LNCaP clone FGC (cell line): ENCODE measurements around the gene MFAP4.

Source experiments
- DNase-seq: peaks from one replicate; pipeline ENCODE4 v3.0.0-alpha.2; 2011; ENCODE audit warnings: low read depth
- H3K4me3 ChIP-seq: 2 replicates; pipeline ENCODE4 v1.5.1; 2011; ENCODE audit warnings: mild to moderate bottlenecking, low read depth, low read length, control low read depth
- TF ChIP-seq, protein P1 (sequence below): IDR thresholded peaks from 2 replicates; pipeline ENCODE4 v1.5.1; 2012; ENCODE audit warnings: mild to moderate bottlenecking; ENCODE audit not compliant: control insufficient read depth, insufficient read depth; ENCODE audit errors: extremely low read depth

Gene MFAP4

DNA sequence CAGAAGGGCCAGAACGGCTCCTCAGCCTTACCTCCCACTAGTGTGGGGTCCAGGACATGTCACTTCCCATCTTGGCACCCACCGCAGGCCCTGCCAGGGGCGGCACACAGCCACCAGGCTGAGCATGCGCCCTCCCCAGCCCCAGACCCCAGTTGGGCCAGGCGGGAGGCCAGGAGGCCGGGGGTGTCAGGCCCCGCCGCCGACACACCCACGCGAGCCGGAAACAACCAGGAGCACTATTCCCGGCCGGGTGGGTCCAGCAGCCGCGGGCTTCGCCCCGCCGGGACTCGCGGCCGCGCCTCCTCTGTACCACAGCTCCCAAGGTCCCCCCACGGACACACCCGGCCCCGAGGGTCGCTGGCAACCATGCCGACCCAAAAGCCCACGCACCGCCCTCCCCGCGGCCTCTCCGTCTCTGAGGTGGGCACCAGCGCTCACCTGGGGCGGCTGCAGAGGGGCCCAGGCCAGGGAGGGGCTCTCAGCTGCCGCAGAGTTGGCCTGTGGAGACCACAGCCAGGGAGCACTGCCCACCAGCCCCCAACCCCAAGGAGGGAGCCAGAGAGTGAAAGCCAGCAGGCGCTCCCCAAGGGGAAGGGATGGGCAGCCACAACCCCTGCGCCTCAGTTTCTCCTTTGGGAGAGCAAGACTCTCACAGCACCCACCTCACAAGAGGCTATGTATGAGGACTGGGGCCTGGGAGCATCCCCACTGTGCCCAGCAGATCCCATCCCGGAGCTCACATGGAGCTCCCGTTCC is 42.5 kb downstream of the MFAP4 start:
- no peak for DNase-seq
- TF ChIP-seq, protein P1, sequence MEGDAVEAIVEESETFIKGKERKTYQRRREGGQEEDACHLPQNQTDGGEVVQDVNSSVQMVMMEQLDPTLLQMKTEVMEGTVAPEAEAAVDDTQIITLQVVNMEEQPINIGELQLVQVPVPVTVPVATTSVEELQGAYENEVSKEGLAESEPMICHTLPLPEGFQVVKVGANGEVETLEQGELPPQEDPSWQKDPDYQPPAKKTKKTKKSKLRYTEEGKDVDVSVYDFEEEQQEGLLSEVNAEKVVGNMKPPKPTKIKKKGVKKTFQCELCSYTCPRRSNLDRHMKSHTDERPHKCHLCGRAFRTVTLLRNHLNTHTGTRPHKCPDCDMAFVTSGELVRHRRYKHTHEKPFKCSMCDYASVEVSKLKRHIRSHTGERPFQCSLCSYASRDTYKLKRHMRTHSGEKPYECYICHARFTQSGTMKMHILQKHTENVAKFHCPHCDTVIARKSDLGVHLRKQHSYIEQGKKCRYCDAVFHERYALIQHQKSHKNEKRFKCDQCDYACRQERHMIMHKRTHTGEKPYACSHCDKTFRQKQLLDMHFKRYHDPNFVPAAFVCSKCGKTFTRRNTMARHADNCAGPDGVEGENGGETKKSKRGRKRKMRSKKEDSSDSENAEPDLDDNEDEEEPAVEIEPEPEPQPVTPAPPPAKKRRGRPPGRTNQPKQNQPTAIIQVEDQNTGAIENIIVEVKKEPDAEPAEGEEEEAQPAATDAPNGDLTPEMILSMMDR = no peak
- H3K4me3 ChIP-seq = no peak overlapping the region

DNA sequence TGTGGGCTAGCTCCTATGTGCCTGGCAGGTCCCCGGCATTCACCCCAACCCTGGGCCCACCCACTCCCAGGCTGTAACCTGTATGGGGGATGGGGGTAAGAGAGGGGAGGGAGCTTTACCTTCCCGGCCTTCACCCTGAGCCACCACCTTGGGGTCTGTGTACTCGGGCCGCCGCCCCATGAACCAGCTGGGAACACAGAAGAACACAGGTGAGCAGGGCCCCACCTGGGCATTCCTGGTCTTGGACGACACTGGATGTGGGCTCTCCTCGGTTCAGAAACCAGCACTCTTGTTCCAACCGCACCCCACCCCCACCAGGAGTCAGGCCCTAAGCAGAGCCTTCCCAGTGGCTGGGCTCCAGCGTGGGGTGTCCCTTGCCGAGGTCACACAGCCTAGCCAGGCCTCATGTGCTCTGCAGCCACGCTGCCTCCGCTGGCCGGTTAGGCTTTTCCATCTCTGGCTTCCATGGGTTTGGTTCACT is 43.3 kb downstream of the MFAP4 start:
- DNase-seq = no peak
- no peak overlapping the region for H3K4me3 ChIP-seq
- TF ChIP-seq, protein P1 = no peak

DNA sequence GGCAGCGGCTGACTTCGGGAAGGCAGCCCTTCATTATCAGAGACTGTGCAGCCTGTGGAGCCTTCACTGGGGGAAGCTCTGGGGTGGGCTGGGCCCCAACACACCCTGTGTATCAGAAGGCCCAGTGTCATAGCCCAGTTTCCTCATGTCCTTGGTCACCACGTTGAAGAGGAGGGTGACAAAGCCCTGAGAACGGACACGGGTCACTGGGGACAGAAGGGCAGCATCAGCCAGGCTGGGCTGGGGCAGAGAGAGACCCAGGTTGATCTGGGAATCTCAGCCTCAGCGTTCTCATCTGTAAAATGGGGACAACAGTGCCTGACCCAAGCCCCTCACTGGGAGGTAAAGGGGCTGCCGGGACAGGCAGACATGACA is 43.7 kb downstream of the MFAP4 start:
- H3K4me3 ChIP-seq = no peak overlapping the region
- TF ChIP-seq, protein P1 = no peak
- DNase-seq = no peak

DNA sequence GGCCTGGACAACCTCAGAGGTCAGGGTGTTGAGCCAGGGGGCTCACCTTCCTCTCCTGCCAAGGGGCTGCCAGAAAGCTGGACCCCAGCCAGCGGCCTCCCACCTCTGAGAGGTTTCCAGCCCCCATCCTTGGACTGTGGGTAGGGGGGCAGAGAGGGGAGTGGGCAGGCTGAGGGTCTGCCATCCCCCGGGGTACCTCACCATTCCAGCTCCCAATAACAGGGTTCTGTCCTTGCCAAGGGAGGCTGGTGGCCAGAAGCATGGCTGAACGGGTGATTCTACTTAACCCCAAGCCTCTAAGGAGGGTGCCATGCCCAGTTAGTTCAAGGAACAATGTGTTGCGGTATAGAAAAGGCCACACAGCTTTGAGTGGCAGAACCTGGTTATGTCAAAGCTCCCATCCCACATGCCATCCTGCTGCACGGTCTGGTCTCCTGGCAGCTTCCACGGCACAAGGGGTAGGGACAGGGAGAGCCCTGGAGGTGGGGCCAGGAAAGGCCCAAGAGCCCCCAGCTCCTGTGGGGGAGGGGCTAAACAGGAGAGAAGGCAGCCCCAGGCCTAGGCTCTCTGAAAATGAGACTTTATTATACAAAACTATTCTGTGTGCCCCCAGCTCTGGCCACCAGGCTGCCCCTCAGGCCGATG is 44.3 kb downstream of the MFAP4 start:
- TF ChIP-seq, protein P1 = no peak
- no peak overlapping the region for H3K4me3 ChIP-seq
- DNase-seq = no peak

DNA sequence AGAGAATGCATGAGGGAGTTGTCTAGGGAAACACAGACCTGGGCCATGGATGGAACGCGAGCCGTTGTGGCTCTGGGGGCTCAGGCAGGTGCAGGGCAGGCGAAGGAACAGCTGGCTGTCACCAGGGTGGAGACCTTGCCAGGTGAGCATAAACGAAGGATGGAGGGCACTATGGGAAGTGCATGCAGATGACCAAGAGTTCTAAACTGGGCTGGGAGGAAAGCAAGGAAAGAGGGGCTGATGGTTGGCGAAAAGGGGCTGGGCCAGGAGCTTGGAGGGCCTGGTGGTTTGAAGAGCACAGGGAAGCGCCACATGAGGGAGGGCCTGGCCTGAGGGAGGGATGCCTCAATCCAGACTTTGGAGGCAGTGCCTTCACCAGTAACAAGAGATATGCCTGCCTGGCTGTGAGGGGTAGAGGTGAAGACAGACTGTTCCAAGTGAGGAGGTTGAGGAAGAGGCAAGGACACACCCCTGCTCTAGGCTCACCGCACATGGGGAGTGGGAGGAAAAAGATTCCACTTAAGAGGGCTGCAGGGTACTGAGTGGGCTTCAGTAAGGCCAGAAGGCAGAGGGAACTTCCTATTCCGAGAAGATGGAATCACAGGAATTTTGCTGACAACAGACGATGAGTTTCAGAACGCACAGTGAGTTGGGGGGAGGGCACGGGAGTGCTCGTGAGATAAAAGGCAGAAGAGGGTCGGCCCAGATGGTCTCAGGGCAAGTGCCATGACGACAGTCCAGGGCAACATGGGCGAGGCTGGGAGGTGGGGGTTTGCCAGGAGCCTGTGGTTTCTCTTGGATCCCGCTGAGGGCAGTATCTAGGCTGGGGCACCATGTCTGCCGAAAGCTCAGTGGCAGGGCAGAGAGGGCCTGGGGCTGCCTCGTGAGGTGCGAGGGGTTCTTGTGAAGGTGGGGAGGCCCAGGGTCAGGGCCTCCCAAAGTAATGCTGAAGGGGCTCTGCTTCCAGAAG is 45.1 kb downstream of the MFAP4 start:
- DNase-seq = no peak
- no peak overlapping the region for H3K4me3 ChIP-seq
- TF ChIP-seq, protein P1 = no peak

DNA sequence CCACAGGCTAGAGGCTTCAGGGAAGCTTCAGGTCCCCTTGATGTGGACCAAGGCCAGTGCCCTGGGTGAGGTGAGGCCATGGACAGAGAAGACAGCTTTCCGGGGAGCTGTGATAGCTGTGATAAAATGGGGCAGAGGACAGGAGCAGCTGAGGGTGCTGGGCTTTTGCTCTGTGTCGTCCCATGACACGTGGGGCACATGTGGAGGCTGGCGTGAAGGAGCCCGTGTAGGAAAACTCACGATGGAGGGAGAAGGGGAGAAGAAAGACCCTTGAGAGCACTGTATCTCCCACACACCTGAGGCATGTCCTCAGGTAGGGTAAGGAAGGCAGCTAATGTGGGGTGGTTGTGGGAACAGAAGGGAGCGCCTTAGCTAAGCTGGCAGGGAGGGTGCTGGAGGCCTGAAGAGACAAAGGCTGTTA is 45.8 kb downstream of the MFAP4 start:
- TF ChIP-seq, protein P1 = no peak
- no peak overlapping the region for H3K4me3 ChIP-seq
- no peak for DNase-seq
